ENCODE measurements around the gene TGFA.

GRCh38 chr2:70468878-70469277 lies 84.7 kb downstream of the TGFA start:
- TF ChIP-seq CTCF (IDR thresholded peaks at IDR 0.05; ENCODE audit: low read depth, low read length): no peak
- TF ChIP-seq EZH2phosphoT487 (IDR thresholded peaks at IDR 0.05; ENCODE audit: low read depth): no peak

Data from OCI-LY3 (cell line).